ENCODE data around the gene ZNF726. TPM values are rescaled to one million over a fixed set of nuclear protein-coding genes. Genes with fewer than 3 reads are reported as not detected.

The ZNF726 gene
- total and polyA plus RNA-seq, 2 experiments from 2014 or later, result 0.48 to 0.66 TPM

DNA sequence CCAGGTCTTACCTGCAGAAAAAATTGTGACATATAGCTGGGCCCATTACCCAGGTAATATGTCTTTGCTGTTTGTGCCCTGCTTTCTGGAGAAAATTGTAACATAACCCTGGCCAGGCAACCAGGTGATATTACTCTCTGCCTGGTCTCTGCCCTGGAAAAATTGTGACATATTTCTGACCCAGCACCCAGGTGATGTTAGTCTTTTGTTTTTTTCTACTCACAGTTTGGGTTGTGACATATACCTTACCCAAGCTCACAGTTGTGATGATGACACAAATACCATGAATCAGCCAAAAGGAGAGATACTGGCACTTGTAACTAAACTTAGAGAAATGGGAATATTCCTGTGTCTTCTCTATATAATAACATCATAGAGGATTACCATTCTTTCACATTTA is 6.5 kb upstream of the ZNF726 start:
- Histone ChIP-seq H3K79me2 (replicated peaks; ENCODE audit: insufficient read depth) (no peaks in the 10 kb centered on the region), H2AFZ (no peak overlapping the region), H3K9me2 (ENCODE audit: insufficient read depth) (no peaks in the 10 kb centered on the region), H3F3A (replicated peaks; ENCODE audit: low read depth) (no peaks in the 10 kb centered on the region), H3K27ac (ENCODE audit: low read depth) (no peak overlapping the region), H4K20me1 (replicated peaks; ENCODE audit: insufficient read depth) (no peaks in the 10 kb centered on the region), H3K27me3 (ENCODE audit: insufficient read depth) (no peaks in the 10 kb centered on the region), H3K4me1 (ENCODE audit: insufficient read depth) (no peaks in the 10 kb centered on the region), H3K4me3 (no peak overlapping the region), H3K4me2 (no peak overlapping the region), H3K36me3 (ENCODE audit: insufficient read depth) (peaks cover 3% of the 10 kb centered on the region; the same call in 1 of the 2 replicates)
- no peaks in the 10 kb centered on the region for H3K4me1 Mint-ChIP-seq
- no peak for DNase-seq (ENCODE audit: low spot score)
- no peak overlapping the region for H3K4me3 Mint-ChIP-seq
- H3K27me3 Mint-ChIP-seq (ENCODE audit: insufficient read depth, low read depth, poor library complexity), result peaks cover 4% of the 10 kb centered on the region
- H3K27ac Mint-ChIP-seq, result no peak overlapping the region
- H3K36me3 Mint-ChIP-seq (ENCODE audit: low read depth), result peaks cover 17% of the 10 kb centered on the region
- H3K9me3 Mint-ChIP-seq, result peaks cover 87% of the 10 kb centered on the region
- no peak for TF ChIP-seq POLR2AphosphoS5 (IDR thresholded peaks at IDR 0.05; ENCODE audit: low read depth)
- no peak for TF ChIP-seq STAT1 (IDR thresholded peaks at IDR 0.05; ENCODE audit: unreplicated experiment)
- TF ChIP-seq ZNF331 (CRISPR knock-in tag; IDR thresholded peaks at IDR 0.05; ENCODE audit: low read depth), result no peak
- no peak for TF ChIP-seq NANOG (IDR thresholded peaks at IDR 0.05; ENCODE audit: borderline replicate concordance)
- no peak for TF ChIP-seq EZH2 (IDR thresholded peaks at IDR 0.05; ENCODE audit: low read depth, unreplicated experiment)
- ATAC-seq, result no peak

DNA sequence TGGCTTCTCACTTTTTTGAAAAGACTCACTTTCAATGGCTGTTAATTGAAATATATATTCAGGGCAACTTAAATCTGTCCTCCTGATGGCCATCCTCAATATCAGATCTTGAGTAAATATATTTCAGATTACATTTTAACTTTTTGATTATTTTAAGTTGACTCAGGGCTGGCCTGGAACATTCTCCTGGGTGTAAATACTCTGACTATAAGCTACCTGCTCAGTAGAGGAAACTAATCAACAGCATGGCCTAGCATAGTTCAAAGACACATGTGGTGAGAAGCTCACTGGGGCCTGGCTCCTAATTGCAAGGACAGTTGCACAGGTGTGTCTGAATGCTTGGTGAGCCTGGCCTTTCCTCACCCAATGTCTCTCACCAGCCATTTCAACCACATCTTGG is 5.5 kb upstream of the ZNF726 start:
- no peak overlapping the region for H3K27ac Mint-ChIP-seq
- peaks cover 87% of the 10 kb centered on the region for H3K9me3 Mint-ChIP-seq
- H3K4me1 Mint-ChIP-seq, result no peaks in the 10 kb centered on the region
- Histone ChIP-seq H3F3A (replicated peaks; ENCODE audit: low read depth) (no peaks in the 10 kb centered on the region), H3K27me3 (ENCODE audit: insufficient read depth) (no peaks in the 10 kb centered on the region), H3K79me2 (replicated peaks; ENCODE audit: insufficient read depth) (no peaks in the 10 kb centered on the region), H3K4me1 (ENCODE audit: insufficient read depth) (no peaks in the 10 kb centered on the region), H3K4me3 (no peak overlapping the region), H3K27ac (ENCODE audit: low read depth) (no peak overlapping the region), H3K36me3 (ENCODE audit: insufficient read depth) (peaks cover 3% of the 10 kb centered on the region; the same call in 1 of the 2 replicates), H3K4me2 (no peak overlapping the region), H2AFZ (no peak overlapping the region), H3K9me2 (ENCODE audit: insufficient read depth) (no peaks in the 10 kb centered on the region), H4K20me1 (replicated peaks; ENCODE audit: insufficient read depth) (no peaks in the 10 kb centered on the region)
- no peak overlapping the region for H3K4me3 Mint-ChIP-seq
- peaks cover 13% of the 10 kb centered on the region for H3K36me3 Mint-ChIP-seq (ENCODE audit: low read depth)
- DNase-seq (ENCODE audit: low spot score) (no peak), ATAC-seq (no peak)
- peaks cover 4% of the 10 kb centered on the region for H3K27me3 Mint-ChIP-seq (ENCODE audit: insufficient read depth, low read depth, poor library complexity)
- TF ChIP-seq, protein P1, sequence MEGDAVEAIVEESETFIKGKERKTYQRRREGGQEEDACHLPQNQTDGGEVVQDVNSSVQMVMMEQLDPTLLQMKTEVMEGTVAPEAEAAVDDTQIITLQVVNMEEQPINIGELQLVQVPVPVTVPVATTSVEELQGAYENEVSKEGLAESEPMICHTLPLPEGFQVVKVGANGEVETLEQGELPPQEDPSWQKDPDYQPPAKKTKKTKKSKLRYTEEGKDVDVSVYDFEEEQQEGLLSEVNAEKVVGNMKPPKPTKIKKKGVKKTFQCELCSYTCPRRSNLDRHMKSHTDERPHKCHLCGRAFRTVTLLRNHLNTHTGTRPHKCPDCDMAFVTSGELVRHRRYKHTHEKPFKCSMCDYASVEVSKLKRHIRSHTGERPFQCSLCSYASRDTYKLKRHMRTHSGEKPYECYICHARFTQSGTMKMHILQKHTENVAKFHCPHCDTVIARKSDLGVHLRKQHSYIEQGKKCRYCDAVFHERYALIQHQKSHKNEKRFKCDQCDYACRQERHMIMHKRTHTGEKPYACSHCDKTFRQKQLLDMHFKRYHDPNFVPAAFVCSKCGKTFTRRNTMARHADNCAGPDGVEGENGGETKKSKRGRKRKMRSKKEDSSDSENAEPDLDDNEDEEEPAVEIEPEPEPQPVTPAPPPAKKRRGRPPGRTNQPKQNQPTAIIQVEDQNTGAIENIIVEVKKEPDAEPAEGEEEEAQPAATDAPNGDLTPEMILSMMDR (conservative IDR thresholded peaks at IDR 0.05; ENCODE audit: low read depth in 2 of 2), result no peak
- no peak for TF ChIP-seq STAT1 (IDR thresholded peaks at IDR 0.05; ENCODE audit: unreplicated experiment)
- TF ChIP-seq, protein P2, sequence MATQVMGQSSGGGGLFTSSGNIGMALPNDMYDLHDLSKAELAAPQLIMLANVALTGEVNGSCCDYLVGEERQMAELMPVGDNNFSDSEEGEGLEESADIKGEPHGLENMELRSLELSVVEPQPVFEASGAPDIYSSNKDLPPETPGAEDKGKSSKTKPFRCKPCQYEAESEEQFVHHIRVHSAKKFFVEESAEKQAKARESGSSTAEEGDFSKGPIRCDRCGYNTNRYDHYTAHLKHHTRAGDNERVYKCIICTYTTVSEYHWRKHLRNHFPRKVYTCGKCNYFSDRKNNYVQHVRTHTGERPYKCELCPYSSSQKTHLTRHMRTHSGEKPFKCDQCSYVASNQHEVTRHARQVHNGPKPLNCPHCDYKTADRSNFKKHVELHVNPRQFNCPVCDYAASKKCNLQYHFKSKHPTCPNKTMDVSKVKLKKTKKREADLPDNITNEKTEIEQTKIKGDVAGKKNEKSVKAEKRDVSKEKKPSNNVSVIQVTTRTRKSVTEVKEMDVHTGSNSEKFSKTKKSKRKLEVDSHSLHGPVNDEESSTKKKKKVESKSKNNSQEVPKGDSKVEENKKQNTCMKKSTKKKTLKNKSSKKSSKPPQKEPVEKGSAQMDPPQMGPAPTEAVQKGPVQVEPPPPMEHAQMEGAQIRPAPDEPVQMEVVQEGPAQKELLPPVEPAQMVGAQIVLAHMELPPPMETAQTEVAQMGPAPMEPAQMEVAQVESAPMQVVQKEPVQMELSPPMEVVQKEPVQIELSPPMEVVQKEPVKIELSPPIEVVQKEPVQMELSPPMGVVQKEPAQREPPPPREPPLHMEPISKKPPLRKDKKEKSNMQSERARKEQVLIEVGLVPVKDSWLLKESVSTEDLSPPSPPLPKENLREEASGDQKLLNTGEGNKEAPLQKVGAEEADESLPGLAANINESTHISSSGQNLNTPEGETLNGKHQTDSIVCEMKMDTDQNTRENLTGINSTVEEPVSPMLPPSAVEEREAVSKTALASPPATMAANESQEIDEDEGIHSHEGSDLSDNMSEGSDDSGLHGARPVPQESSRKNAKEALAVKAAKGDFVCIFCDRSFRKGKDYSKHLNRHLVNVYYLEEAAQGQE (IDR thresholded peaks at IDR 0.05; ENCODE audit: unreplicated experiment), result no peak
- no peak for TF ChIP-seq NANOG (IDR thresholded peaks at IDR 0.05; ENCODE audit: borderline replicate concordance)
- no peak for TF ChIP-seq ZNF331 (CRISPR knock-in tag; IDR thresholded peaks at IDR 0.05; ENCODE audit: low read depth)
- TF ChIP-seq EZH2phosphoT487 (IDR thresholded peaks at IDR 0.05; ENCODE audit: unreplicated experiment), result no peak
- TF ChIP-seq, protein P3, sequence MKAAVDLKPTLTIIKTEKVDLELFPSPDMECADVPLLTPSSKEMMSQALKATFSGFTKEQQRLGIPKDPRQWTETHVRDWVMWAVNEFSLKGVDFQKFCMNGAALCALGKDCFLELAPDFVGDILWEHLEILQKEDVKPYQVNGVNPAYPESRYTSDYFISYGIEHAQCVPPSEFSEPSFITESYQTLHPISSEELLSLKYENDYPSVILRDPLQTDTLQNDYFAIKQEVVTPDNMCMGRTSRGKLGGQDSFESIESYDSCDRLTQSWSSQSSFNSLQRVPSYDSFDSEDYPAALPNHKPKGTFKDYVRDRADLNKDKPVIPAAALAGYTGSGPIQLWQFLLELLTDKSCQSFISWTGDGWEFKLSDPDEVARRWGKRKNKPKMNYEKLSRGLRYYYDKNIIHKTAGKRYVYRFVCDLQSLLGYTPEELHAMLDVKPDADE (IDR thresholded peaks at IDR 0.05), result no peak

All from GM23338 (cell line).